ENCODE results near the gene NEDD4L. TPM values are rescaled to one million over a fixed set of nuclear protein-coding genes. Genes with fewer than 3 reads are reported as not detected.

The NEDD4L gene
- total RNA-seq, 1 experiment from 2014 or later = 42.9 TPM

- no peak overlapping the region for H3K4me3 ChIP-seq (ENCODE audit: low read depth in 2 of 2, low read length in 2 of 2)
- ChIA-PET CTCF (interaction anchor here (0.6 to 1.6 kb wide), 4 partner anchors 33 to 137 kb away, joined by 3 to 9 read pairs (median 5); partner anchors contain the start of gene NEDD4L), POLR2A (no interaction called here)
- no peaks in the 10 kb centered on the region for H3K9me3 ChIP-seq (ENCODE audit: control insufficient read depth, insufficient read depth, low read depth, low read length)
- H3K27ac ChIP-seq (ENCODE audit: low read length) = no peak overlapping the region
- no peaks in the 10 kb centered on the region for H3K27me3 ChIP-seq (ENCODE audit: control insufficient read depth, insufficient read depth, low read length)
- peak; percentile 64; the same call in 1 of the 2 replicates for ATAC-seq
- DNase-seq (ENCODE audit: low read depth, low spot score) = no peak
- BruUV-seq (replicated peaks) = no TSS peak
- no peaks in the 10 kb centered on the region for H3K36me3 ChIP-seq (ENCODE audit: control insufficient read depth, insufficient read depth, low read length)
- intact Hi-C loops (cut with micrococcal nuclease; ENCODE audit: unreplicated experiment) (loop anchor here (10.0 kb wide), 1 partner anchor 144 kb away; no protein-coding TSS in a partner anchor), in situ Hi-C loops (cut with HindIII; ENCODE audit: low pct_unique_long_range_greater_than_20kb, low sequenced_read_pairs) (no loop called here)
- no peak for TF ChIP-seq POLR2AphosphoS5 (IDR thresholded peaks at IDR 0.05; ENCODE audit: low read depth, low read length)
- peak; percentile 78 for TF ChIP-seq CTCF (IDR thresholded peaks at IDR 0.05)
- peaks cover 30% of the 10 kb centered on the region for H3K4me1 ChIP-seq (ENCODE audit: control insufficient read depth, insufficient read depth, low read length)
These were observed 136.8 kb downstream of the NEDD4L start for GRCh38 chr18:58180738-58181353.

GRCh38 chr18:58181988-58182387 is 138.0 kb downstream of the NEDD4L start:
- CTCF ChIA-PET = interaction anchor here (0.6 to 1.5 kb wide), 3 partner anchors 47 to 60 kb away, joined by 3 to 4 read pairs (median 3); no protein-coding TSS in a partner anchor
- in situ Hi-C loops (cut with HindIII; ENCODE audit: low pct_unique_long_range_greater_than_20kb, low sequenced_read_pairs) = no loop called here

More at GRCh38 chr18:58181988-58182387, 138.0 kb downstream of the NEDD4L start:
- Histone ChIP-seq H3K27ac (ENCODE audit: low read length) (no peak overlapping the region), H3K4me3 (ENCODE audit: low read depth in 2 of 2, low read length in 2 of 2) (no peak overlapping the region), H3K36me3 (ENCODE audit: control insufficient read depth, insufficient read depth, low read length) (no peaks in the 10 kb centered on the region), H3K9me3 (ENCODE audit: control insufficient read depth, insufficient read depth, low read depth, low read length) (no peaks in the 10 kb centered on the region), H3K27me3 (ENCODE audit: control insufficient read depth, insufficient read depth, low read length) (no peaks in the 10 kb centered on the region), H3K4me1 (ENCODE audit: control insufficient read depth, insufficient read depth, low read length) (peaks cover 35% of the 10 kb centered on the region)
- no peak for DNase-seq (ENCODE audit: low read depth, low spot score)
- no peak for ATAC-seq
- BruUV-seq (replicated peaks) = no TSS peak
- POLR2A ChIA-PET = no interaction called here
- intact Hi-C loops (cut with micrococcal nuclease; ENCODE audit: unreplicated experiment) = loop anchor here (10.0 kb wide), 1 partner anchor 143 kb away; no protein-coding TSS in a partner anchor
- no peak for TF ChIP-seq CTCF (IDR thresholded peaks at IDR 0.05)
- TF ChIP-seq TCF7L2 (IDR thresholded peaks at IDR 0.05; ENCODE audit: low read depth, low read length) = no peak
- TF ChIP-seq REST (IDR thresholded peaks at IDR 0.05; ENCODE audit: insufficient read depth in 1 of 2, low read depth in 2 of 2, low read length in 1 of 2) = no peak
- TF ChIP-seq POLR2AphosphoS5 (IDR thresholded peaks at IDR 0.05; ENCODE audit: low read depth, low read length) = no peak
- TF ChIP-seq SIN3A (IDR thresholded peaks at IDR 0.05; ENCODE audit: borderline replicate concordance, insufficient read depth, low read depth, low read length) = no peak
